H9 (cell line): ENCODE data around the gene PCA3. TPM values are rescaled to one million over a fixed set of nuclear protein-coding genes. Genes with fewer than 3 reads are reported as not detected.

Experiments used
- DNase-seq: peaks from one replicate; pipeline ENCODE4 v3.0.0-alpha.2; 2017
- H2AFZ ChIP-seq: one replicate; pipeline ENCODE4 v1.6.1; 2013; ENCODE audit warnings: mild to moderate bottlenecking, low read length, control low read depth, moderate library complexity
- H2AK5ac ChIP-seq: 2 replicates; pipeline ENCODE4 v1.6.1; 2013; ENCODE audit warnings: low read length, control low read depth, mixed read lengths; ENCODE audit not compliant: insufficient read length
- H2BK120ac ChIP-seq: one replicate; pipeline ENCODE4 v1.6.1; 2013; ENCODE audit warnings: low read depth, mild to moderate bottlenecking, low read length, control low read depth, inconsistent platforms; ENCODE audit not compliant: poor library complexity, severe bottlenecking
- H2BK12ac ChIP-seq: 2 replicates; pipeline ENCODE4 v1.6.1; 2013; ENCODE audit warnings: low read length, control low read depth, mixed read lengths, low read depth; ENCODE audit not compliant: insufficient read length
- H2BK15ac ChIP-seq: 2 replicates; pipeline ENCODE4 v1.6.1; 2013; ENCODE audit warnings: low read depth, low read length, control low read depth
- H2BK20ac ChIP-seq: one replicate; pipeline ENCODE4 v1.6.1; 2013; ENCODE audit warnings: low read depth, mild to moderate bottlenecking, low read length, control low read depth, inconsistent platforms; ENCODE audit not compliant: poor library complexity, severe bottlenecking
- H2BK5ac ChIP-seq: 2 replicates; pipeline ENCODE4 v1.6.1; 2013; ENCODE audit warnings: low read length, control low read depth, mixed read lengths; ENCODE audit not compliant: insufficient read length
- H3K14ac ChIP-seq: 2 replicates; pipeline ENCODE4 v1.6.1; 2013; ENCODE audit warnings: low read length, control low read depth; ENCODE audit not compliant: insufficient read depth
- H3K18ac ChIP-seq: 2 replicates; pipeline ENCODE4 v1.6.1; 2013; ENCODE audit warnings: low read depth, mild to moderate bottlenecking, mixed read lengths, low read length, control low read depth; ENCODE audit not compliant: insufficient read length
- H3K23ac ChIP-seq: 2 replicates; pipeline ENCODE4 v1.6.1; 2013; ENCODE audit warnings: low read length, control low read depth, mixed read lengths, low read depth; ENCODE audit not compliant: insufficient read length
- H3K23me2 ChIP-seq: 2 replicates; pipeline ENCODE4 v1.6.1; 2013; ENCODE audit warnings: low read depth, mild to moderate bottlenecking, mixed read lengths, low read length, control low read depth; ENCODE audit not compliant: insufficient read length, poor library complexity, severe bottlenecking
- H3K27ac ChIP-seq: 2 replicates; pipeline ENCODE4 v1.5.1; 2013; ENCODE audit warnings: low read length, control low read depth, mixed read lengths, low read depth; ENCODE audit not compliant: insufficient read length
- H3K27me3 ChIP-seq: 2 replicates; pipeline ENCODE4 v1.6.1; 2013; ENCODE audit warnings: low read length, control low read depth, inconsistent platforms; ENCODE audit not compliant: insufficient read depth
- H3K4ac ChIP-seq: 2 replicates; pipeline ENCODE4 v1.6.1; 2013; ENCODE audit warnings: low read depth, mild to moderate bottlenecking, control low read depth, inconsistent platforms, low read length, moderate library complexity
- H3K4me1 ChIP-seq: 2 replicates; pipeline ENCODE4 v1.6.1; 2013; ENCODE audit warnings: low read length, control low read depth, inconsistent platforms; ENCODE audit not compliant: insufficient read depth
- H3K4me2 ChIP-seq: 2 replicates; pipeline ENCODE4 v1.6.1; 2013; ENCODE audit warnings: low read length, control low read depth, mixed read lengths; ENCODE audit not compliant: insufficient read length, insufficient read depth
- H3K56ac ChIP-seq: 2 replicates; pipeline ENCODE4 v1.6.1; 2013; ENCODE audit warnings: low read depth, mild to moderate bottlenecking, mixed read lengths, low read length, control low read depth; ENCODE audit not compliant: insufficient read length
- H3K79me1 ChIP-seq: 2 replicates; pipeline ENCODE4 v1.6.1; 2013; ENCODE audit warnings: low read depth, mild to moderate bottlenecking, moderate library complexity, low read length, control low read depth, inconsistent platforms; ENCODE audit not compliant: insufficient read depth, poor library complexity, severe bottlenecking
- H3K79me2 ChIP-seq: 2 replicates; pipeline ENCODE4 v1.6.1; 2013; ENCODE audit warnings: low read length, control low read depth, inconsistent platforms; ENCODE audit not compliant: insufficient read depth
- H3K9ac ChIP-seq: 2 replicates; pipeline ENCODE4 v1.6.1; 2013; ENCODE audit warnings: low read length, control low read depth, mixed read lengths; ENCODE audit not compliant: insufficient read length; ENCODE audit errors: extremely low read depth
- H3K9me3 ChIP-seq: one replicate; pipeline ENCODE4 v1.6.1; 2013; ENCODE audit warnings: low read depth, low read length, inconsistent platforms; ENCODE audit not compliant: control insufficient read depth
- H3T11ph ChIP-seq: one replicate; pipeline ENCODE4 v1.6.1; 2013; ENCODE audit warnings: mild to moderate bottlenecking, low read length, control low read depth, inconsistent platforms
- H4K20me1 ChIP-seq: one replicate; pipeline ENCODE4 v1.6.1; 2013; ENCODE audit not compliant: control insufficient read depth, insufficient read length, insufficient read depth
- H4K5ac ChIP-seq: 2 replicates; pipeline ENCODE4 v1.6.1; 2013; ENCODE audit warnings: low read depth, mild to moderate bottlenecking, mixed read lengths, low read length, control low read depth; ENCODE audit not compliant: insufficient read length
- H4K8ac ChIP-seq: replicated peaks from 2 replicates; pipeline ENCODE4 v1.6.1; 2013; ENCODE audit warnings: low read length, control low read depth, mixed read lengths, low read depth; ENCODE audit not compliant: insufficient read length
- H4K91ac ChIP-seq: 2 replicates; pipeline ENCODE4 v1.6.1; 2013; ENCODE audit warnings: low read depth, mild to moderate bottlenecking, moderate library complexity, mixed read lengths, low read length, control low read depth; ENCODE audit not compliant: insufficient read length
- H3K27ac Mint-ChIP-seq, 3 experiments: 2 replicates in 2 of 3; 3 replicates in 1 of 3; pipeline ENCODE4 v1.8.0; 2020 to 2021; ENCODE audit warnings: mixed read lengths in 3 of 3, mild to moderate bottlenecking in 1 of 3, moderate library complexity in 1 of 3
- H3K27me3 Mint-ChIP-seq: 2 replicates; pipeline ENCODE4 v1.8.0; 2021; ENCODE audit warnings: low read depth, mild to moderate bottlenecking, moderate library complexity, mixed read lengths
- H3K36me3 Mint-ChIP-seq, 3 experiments: 2 replicates in 2 of 3; 3 replicates in 1 of 3; pipeline ENCODE4 v1.8.0; 2020 to 2021; ENCODE audit warnings: low read depth in 3 of 3, mixed read lengths in 3 of 3; ENCODE audit not compliant: insufficient read depth in 1 of 3
- H3K4me1 Mint-ChIP-seq, 2 experiments: 2 replicates each; pipeline ENCODE4 v1.8.0; 2020; ENCODE audit warnings: mixed read lengths in 2 of 2
- H3K4me3 Mint-ChIP-seq, 2 experiments: 2 replicates in 1 of 2; 3 replicates in 1 of 2; pipeline ENCODE4 v1.8.0; 2020 to 2021; ENCODE audit warnings: mild to moderate bottlenecking in 2 of 2, mixed read lengths in 2 of 2, moderate library complexity in 1 of 2
- H3K9me3 Mint-ChIP-seq, 2 experiments: 2 replicates in 1 of 2; 3 replicates in 1 of 2; pipeline ENCODE4 v1.8.0; 2020; ENCODE audit warnings: mild to moderate bottlenecking in 2 of 2, mixed read lengths in 2 of 2, moderate library complexity in 1 of 2
- WGBS: extraction: QIAGEN DNeasy Blood & Tissue Kit; methylation state at CpG from one replicate; pipeline ENCODE4 v1.1.7; 2013; ENCODE audit warnings: missing lambda C conversion rate, low lambda C conversion rate, mixed read lengths; ENCODE audit not compliant: insufficient read length; ENCODE audit errors: extremely low coverage; 5-methylcytosine and 5-hydroxymethylcytosine counted together
- total RNA-seq: library from RNA; stranded (reverse); gene quantifications from 2 replicates; pipeline ENCODE4 v1.2.1, GENCODE V29; 2021
- TF ChIP-seq, protein P1 (sequence below): fragments of 200-600 bp; sonication (generic); conservative IDR thresholded peaks from 3 replicates; pipeline ENCODE4 v1.8.0; 2021; ENCODE audit warnings: antibody characterized with exemption, mild to moderate bottlenecking

The PCA3 gene
- total RNA-seq, 1 experiment from 2014 or later: not detected

- H3K27ac ChIP-seq: no peak overlapping the region
- no peak overlapping the region for H2BK5ac ChIP-seq
- H3K4me2 ChIP-seq: no peak overlapping the region
- H3K56ac ChIP-seq: no peak overlapping the region
- H3K79me1 ChIP-seq: no peaks in the 10 kb centered on the region
- H3K4me3 Mint-ChIP-seq: no peak overlapping the region
- no peak overlapping the region for H4K5ac ChIP-seq
- no peak overlapping the region for H4K8ac ChIP-seq
- H3K18ac ChIP-seq: no peak overlapping the region
- H2AK5ac ChIP-seq: no peak overlapping the region
- DNase-seq: no peak
- H3K9me3 Mint-ChIP-seq: peaks cover 0 to 6% of the 10 kb centered on the region in 2 experiments; a peak in 2 of 5 replicates
- H2BK15ac ChIP-seq: no peak overlapping the region
- no peak overlapping the region for H2BK12ac ChIP-seq
- no peaks in the 10 kb centered on the region for H3K27me3 ChIP-seq
- no peak overlapping the region for H4K91ac ChIP-seq
- no peaks in the 10 kb centered on the region for H3K79me2 ChIP-seq
- no peak overlapping the region for H3K27ac Mint-ChIP-seq
- H3K4ac ChIP-seq: no peak overlapping the region
- no peak overlapping the region for H3T11ph ChIP-seq
- no peak overlapping the region for H2AFZ ChIP-seq
- peaks cover 0 to 4% (median 0%) of the 10 kb centered on the region in 3 experiments; a peak in 1 of 7 replicates for H3K36me3 Mint-ChIP-seq
- no peak overlapping the region for H3K9ac ChIP-seq
- no peaks in the 10 kb centered on the region for H4K20me1 ChIP-seq
- no peak overlapping the region for H2BK20ac ChIP-seq
- peaks cover 2% of the 10 kb centered on the region; the same call in 1 of the 2 replicates for H3K27me3 Mint-ChIP-seq
- TF ChIP-seq, protein P1, sequence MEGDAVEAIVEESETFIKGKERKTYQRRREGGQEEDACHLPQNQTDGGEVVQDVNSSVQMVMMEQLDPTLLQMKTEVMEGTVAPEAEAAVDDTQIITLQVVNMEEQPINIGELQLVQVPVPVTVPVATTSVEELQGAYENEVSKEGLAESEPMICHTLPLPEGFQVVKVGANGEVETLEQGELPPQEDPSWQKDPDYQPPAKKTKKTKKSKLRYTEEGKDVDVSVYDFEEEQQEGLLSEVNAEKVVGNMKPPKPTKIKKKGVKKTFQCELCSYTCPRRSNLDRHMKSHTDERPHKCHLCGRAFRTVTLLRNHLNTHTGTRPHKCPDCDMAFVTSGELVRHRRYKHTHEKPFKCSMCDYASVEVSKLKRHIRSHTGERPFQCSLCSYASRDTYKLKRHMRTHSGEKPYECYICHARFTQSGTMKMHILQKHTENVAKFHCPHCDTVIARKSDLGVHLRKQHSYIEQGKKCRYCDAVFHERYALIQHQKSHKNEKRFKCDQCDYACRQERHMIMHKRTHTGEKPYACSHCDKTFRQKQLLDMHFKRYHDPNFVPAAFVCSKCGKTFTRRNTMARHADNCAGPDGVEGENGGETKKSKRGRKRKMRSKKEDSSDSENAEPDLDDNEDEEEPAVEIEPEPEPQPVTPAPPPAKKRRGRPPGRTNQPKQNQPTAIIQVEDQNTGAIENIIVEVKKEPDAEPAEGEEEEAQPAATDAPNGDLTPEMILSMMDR: no peak
- peaks cover 5 to 9% of the 10 kb centered on the region in 2 experiments; a peak in 3 of 4 replicates for H3K4me1 Mint-ChIP-seq
- H3K23ac ChIP-seq: no peak overlapping the region
- H3K9me3 ChIP-seq: no peaks in the 10 kb centered on the region
- no peak overlapping the region for H3K14ac ChIP-seq
- H3K23me2 ChIP-seq: no peaks in the 10 kb centered on the region
- H3K4me1 ChIP-seq: no peaks in the 10 kb centered on the region; the same call in 1 of the 2 replicates
- no peak overlapping the region for H2BK120ac ChIP-seq
- WGBS: no CpG with 5 or more reads among the region's 3 CpGs
Observed at GRCh38 chr9:76744336-76744735, 19.9 kb upstream of the PCA3 start.
